Measurements from ENCODE around the gene RNF41.

DNA sequence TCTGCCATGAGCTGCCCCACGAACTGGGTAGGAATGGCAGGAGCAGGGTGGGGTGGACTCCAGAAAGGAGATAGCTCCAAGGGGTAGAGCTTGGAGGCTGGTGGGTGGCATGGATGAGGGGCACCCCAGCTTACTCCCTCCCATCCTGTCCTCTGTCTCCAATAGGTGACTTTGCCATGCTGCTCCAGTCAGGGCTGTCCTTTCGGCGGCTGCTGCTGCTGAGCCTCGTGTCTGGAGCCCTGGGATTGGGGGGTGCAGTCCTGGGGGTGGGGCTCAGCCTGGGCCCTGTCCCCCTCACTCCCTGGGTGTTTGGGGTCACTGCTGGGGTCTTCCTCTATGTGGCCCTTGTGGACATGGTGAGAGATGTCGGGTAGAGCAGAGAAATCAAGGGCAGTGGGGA is 15.3 kb upstream of the RNF41 start:
- TF ChIP-seq, protein P1, sequence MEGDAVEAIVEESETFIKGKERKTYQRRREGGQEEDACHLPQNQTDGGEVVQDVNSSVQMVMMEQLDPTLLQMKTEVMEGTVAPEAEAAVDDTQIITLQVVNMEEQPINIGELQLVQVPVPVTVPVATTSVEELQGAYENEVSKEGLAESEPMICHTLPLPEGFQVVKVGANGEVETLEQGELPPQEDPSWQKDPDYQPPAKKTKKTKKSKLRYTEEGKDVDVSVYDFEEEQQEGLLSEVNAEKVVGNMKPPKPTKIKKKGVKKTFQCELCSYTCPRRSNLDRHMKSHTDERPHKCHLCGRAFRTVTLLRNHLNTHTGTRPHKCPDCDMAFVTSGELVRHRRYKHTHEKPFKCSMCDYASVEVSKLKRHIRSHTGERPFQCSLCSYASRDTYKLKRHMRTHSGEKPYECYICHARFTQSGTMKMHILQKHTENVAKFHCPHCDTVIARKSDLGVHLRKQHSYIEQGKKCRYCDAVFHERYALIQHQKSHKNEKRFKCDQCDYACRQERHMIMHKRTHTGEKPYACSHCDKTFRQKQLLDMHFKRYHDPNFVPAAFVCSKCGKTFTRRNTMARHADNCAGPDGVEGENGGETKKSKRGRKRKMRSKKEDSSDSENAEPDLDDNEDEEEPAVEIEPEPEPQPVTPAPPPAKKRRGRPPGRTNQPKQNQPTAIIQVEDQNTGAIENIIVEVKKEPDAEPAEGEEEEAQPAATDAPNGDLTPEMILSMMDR (IDR thresholded peaks at IDR 0.05): no peak
- TF ChIP-seq POLR2A (IDR thresholded peaks at IDR 0.05): no peak

Data from right lobe of liver (tissue), 4 donors.